SK-N-SH (cell line): Measurements from ENCODE around the gene NR3C1. TPM values are rescaled to one million over a fixed set of nuclear protein-coding genes. Genes with fewer than 3 reads are reported as not detected.

ENCODE experiments used
- CTCF ChIA-PET: fragments of 300-600, 350-600 bp; formaldehyde crosslinking; extraction: SDS; loops from one replicate; lab custom pipeline; 2021; lab: Yijun Ruan, JAX
- POLR2A ChIA-PET: fragments of 350-600 bp; sonication (Branson Sonifier 250); formaldehyde crosslinking; extraction: SDS; loops from one replicate; lab custom pipeline; 2020; ENCODE audit warnings: antibody characterized with exemption, inconsistent platforms; lab: Yijun Ruan, JAX
- DNase-seq: peaks from one replicate; pipeline ENCODE4 v3.0.0; 2012
- H2AFZ ChIP-seq: fragments of 200-600 bp; sonication (generic); 2 replicates; pipeline ENCODE4 v1.8.1; 2016; ENCODE audit warnings: antibody characterized with exemption, mild to moderate bottlenecking, low read depth
- H3F3A ChIP-seq: fragments of 200-600 bp; sonication (generic); replicated peaks from 2 replicates; pipeline ENCODE3; 2016; ENCODE audit warnings: antibody characterized with exemption, mild to moderate bottlenecking; ENCODE audit not compliant: insufficient read depth
- H3K27ac ChIP-seq, 2 experiments: fragments of 200-500 bp in 1 of 2; fragments of 200-600 bp in 1 of 2; sonication (Bioruptor generic) in 1 of 2; sonication (generic), shearing (Covaris generic) in 1 of 2; 2 replicates each; pipeline versions ENCODE4 v1.5.1 to v1.6.1; 2014 to 2016; ENCODE audit warnings: low read depth in 2 of 2, inconsistent platforms in 1 of 2, low read length in 1 of 2, mild to moderate bottlenecking in 1 of 2, mixed read lengths in 1 of 2
- H3K27me3 ChIP-seq: fragments of 200-600 bp; sonication (generic), shearing (Covaris generic); 2 replicates; pipeline ENCODE4 v1.6.1; 2016; ENCODE audit warnings: mixed run types; ENCODE audit not compliant: insufficient read depth
- H3K36me3 ChIP-seq, 2 experiments: fragments of 200-500 bp in 1 of 2; fragments of 200-600 bp in 1 of 2; sonication (Bioruptor generic) in 1 of 2; sonication (generic) in 1 of 2; replicated peaks in 1 of 2; 2 replicates each; pipeline versions ENCODE3 to v1.5.1; 2014 to 2016; ENCODE audit warnings: low read length in 1 of 2, mild to moderate bottlenecking in 1 of 2; ENCODE audit not compliant: insufficient read depth in 2 of 2, control insufficient read depth in 1 of 2
- H3K4me1 ChIP-seq, 2 experiments: fragments of 200-500 bp in 1 of 2; fragments of 200-600 bp in 1 of 2; sonication (Bioruptor generic) in 1 of 2; sonication (generic), shearing (Covaris generic) in 1 of 2; 2 replicates each; pipeline versions ENCODE4 v1.5.1 to v1.6.1; 2014 to 2016; ENCODE audit warnings: low read depth in 1 of 2, low read length in 1 of 2, mixed run types in 1 of 2; ENCODE audit not compliant: insufficient read depth in 2 of 2, control insufficient read depth in 1 of 2
- H3K4me2 ChIP-seq: fragments of 200-600 bp; sonication (generic), shearing (Covaris generic); 2 replicates; pipeline ENCODE4 v1.6.1; 2017; ENCODE audit warnings: mixed run types
- H3K4me3 ChIP-seq, 2 experiments: fragments of 200-500 bp in 1 of 2; fragments of 200-600 bp in 1 of 2; sonication (Bioruptor generic) in 1 of 2; sonication (generic), shearing (Covaris generic) in 1 of 2; 2 replicates each; pipeline versions ENCODE4 v1.5.1 to v1.8.1; 2014 to 2016; ENCODE audit warnings: low read depth in 2 of 2, inconsistent platforms in 1 of 2, low read length in 1 of 2, mild to moderate bottlenecking in 1 of 2, mixed read lengths in 1 of 2, moderate library complexity in 1 of 2
- H3K79me2 ChIP-seq: fragments of 200-600 bp; sonication (generic); 2 replicates; pipeline ENCODE4 v1.8.1; 2017; ENCODE audit warnings: mild to moderate bottlenecking; ENCODE audit not compliant: insufficient read depth
- H3K9ac ChIP-seq: fragments of 200-600 bp; sonication (generic); 2 replicates; pipeline ENCODE4 v1.6.1; 2017; ENCODE audit warnings: mixed run types
- H3K9me2 ChIP-seq: fragments of 200-600 bp; sonication (generic); 2 replicates; pipeline ENCODE4 v1.6.1; 2017; ENCODE audit warnings: mixed run types
- H3K9me3 ChIP-seq: fragments of 200-600 bp; sonication (generic); 2 replicates; pipeline ENCODE4 v1.6.1; 2017; ENCODE audit warnings: mixed run types, mild to moderate bottlenecking, moderate library complexity
- H4K20me1 ChIP-seq: fragments of 200-600 bp; sonication (generic); 2 replicates; pipeline ENCODE4 v1.6.1; 2017; ENCODE audit warnings: mild to moderate bottlenecking, mixed run types; ENCODE audit not compliant: insufficient read depth
- CTCF ChIP-seq: fragments of 200-600 bp; sonication (generic); IDR thresholded peaks from 2 replicates; pipeline ENCODE4 v1.6.1; 2017; ENCODE audit warnings: antibody characterized with exemption, mild to moderate bottlenecking, moderate library complexity
- FOXJ3 ChIP-seq: sonication (generic); formaldehyde crosslinking; IDR thresholded peaks from 2 replicates; pipeline ENCODE4 v1.5.1; 2020; ENCODE audit warnings: mild to moderate bottlenecking, missing genetic modification reagents
- GABPA ChIP-seq: IDR thresholded peaks from 2 replicates; pipeline ENCODE4 v1.4.0; 2012; ENCODE audit warnings: low read depth, mild to moderate bottlenecking
- JUND ChIP-seq: IDR thresholded peaks from 2 replicates; pipeline ENCODE4 v1.4.0; 2012
- MEF2A ChIP-seq: IDR thresholded peaks from 2 replicates; pipeline ENCODE4 v1.4.0; 2012; ENCODE audit warnings: low read depth, borderline replicate concordance
- NFIC ChIP-seq: IDR thresholded peaks from 2 replicates; pipeline ENCODE4 v1.4.0; 2012; ENCODE audit warnings: borderline replicate concordance
- NRF1 ChIP-seq: IDR thresholded peaks from 2 replicates; pipeline ENCODE4 v1.6.1; 2012; ENCODE audit warnings: low read depth, mild to moderate bottlenecking, low read length
- PBX3 ChIP-seq: IDR thresholded peaks from 2 replicates; pipeline ENCODE4; 2012
- POLR2AphosphoS5 ChIP-seq: IDR thresholded peaks from 2 replicates; pipeline ENCODE4 v1.6.1; 2012; ENCODE audit warnings: low read depth, low read length
- RFX5 ChIP-seq: IDR thresholded peaks from 2 replicates; pipeline ENCODE4 v1.6.1; 2012; ENCODE audit warnings: mild to moderate bottlenecking, improper control_type of control experiment, low read length
- RXRA ChIP-seq: IDR thresholded peaks from 2 replicates; pipeline ENCODE4 v1.4.0; 2012; ENCODE audit warnings: low read depth, mild to moderate bottlenecking, borderline replicate concordance
- SIN3A ChIP-seq: IDR thresholded peaks from 2 replicates; pipeline ENCODE4 v1.6.1; 2012; ENCODE audit warnings: low read depth, mild to moderate bottlenecking, low read length, moderate library complexity, borderline replicate concordance
- SMC3 ChIP-seq: IDR thresholded peaks from 2 replicates; pipeline ENCODE4 v1.6.1; 2012; ENCODE audit warnings: low read depth, low read length, improper control_type of control experiment
- TAF1 ChIP-seq: IDR thresholded peaks from 2 replicates; pipeline ENCODE4 v1.6.1; 2012; ENCODE audit warnings: low read depth, mild to moderate bottlenecking, low read length, moderate library complexity, borderline replicate concordance
- ZBTB33 ChIP-seq: IDR thresholded peaks from 2 replicates; pipeline ENCODE4 v1.4.0; 2012; ENCODE audit warnings: low read depth, borderline replicate concordance
- WGBS: methylation state at CpG from one replicate; pipeline ENCODE4 v1.1.6; 2017; ENCODE audit warnings: low lambda C conversion rate; 5-methylcytosine and 5-hydroxymethylcytosine counted together
- polyA plus RNA-seq, 3 experiments: library from polyadenylated mRNA; depleted of rRNA; stranded (reverse); fragments of >200 nt; gene quantifications; 2 replicates each; pipeline ENCODE4 v1.2.3, GENCODE V29; 2012

NR3C1 gene
- polyA plus RNA-seq, 1 of the 3 experiments (the other 2 are of a cell fraction): 7.1 TPM

- no peak for DNase-seq
- no peak overlapping the region for H3K4me3 ChIP-seq
- peaks cover 6 to 8% of the 10 kb centered on the region in 2 experiments; a peak in 3 of 4 replicates for H3K4me1 ChIP-seq
- no peak overlapping the region for H3K4me2 ChIP-seq
- no peaks in the 10 kb centered on the region for H3K9me3 ChIP-seq
- H3K79me2 ChIP-seq: peaks cover 94% of the 10 kb centered on the region
- H4K20me1 ChIP-seq: peaks cover 4% of the 10 kb centered on the region
- H3K27me3 ChIP-seq: no peaks in the 10 kb centered on the region
- no peaks in the 10 kb centered on the region for H3K9me2 ChIP-seq
- H2AFZ ChIP-seq: no peak overlapping the region
- POLR2A ChIA-PET: no interaction called here
- H3K27ac ChIP-seq: no peak overlapping the region
- no peak overlapping the region for H3K9ac ChIP-seq
- peaks cover 0 to 17% of the 10 kb centered on the region in 2 experiments for H3K36me3 ChIP-seq
- peaks cover 21% of the 10 kb centered on the region for H3F3A ChIP-seq
- WGBS: 87% methylated on average over 6 of the region's 6 CpGs
- no peak for TF ChIP-seq FOXJ3 (CRISPR knock-in tag)
- TF ChIP-seq RFX5: no peak
- TF ChIP-seq POLR2AphosphoS5: no peak
- no peak for TF ChIP-seq CTCF
- TF ChIP-seq SIN3A: no peak
- TF ChIP-seq JUND: no peak
- TF ChIP-seq ZBTB33: no peak
- no peak for TF ChIP-seq MEF2A
- no peak for TF ChIP-seq GABPA
- TF ChIP-seq NFIC: no peak
- TF ChIP-seq NRF1: no peak
- TF ChIP-seq SMC3: no peak
- TF ChIP-seq RXRA: no peak
- TF ChIP-seq, all 33 proteins: peak for 0
- CTCF ChIA-PET: interaction anchor here (1.6 kb wide), 1 partner anchor 14 kb away, joined by 4 read pairs; no protein-coding TSS in a partner anchor
Measured at GRCh38 chr5:143374496-143375217, 28.8 kb downstream of the NR3C1 start.

GRCh38 chr5:143373076-143373475 is 30.4 kb downstream of the NR3C1 start:
- Histone ChIP-seq H3K4me1 (peaks cover 6 to 8% of the 10 kb centered on the region in 2 experiments; a peak in 3 of 4 replicates), H3K9me2 (no peaks in the 10 kb centered on the region), H3K27ac (no peak overlapping the region), H3K9ac (no peak overlapping the region), H2AFZ (no peak overlapping the region), H3F3A (peaks cover 15% of the 10 kb centered on the region), H3K79me2 (peaks cover 92% of the 10 kb centered on the region), H4K20me1 (peaks cover 4% of the 10 kb centered on the region), H3K4me2 (no peak overlapping the region), H3K27me3 (no peaks in the 10 kb centered on the region), H3K4me3 (no peak overlapping the region), H3K9me3 (peaks cover 2% of the 10 kb centered on the region; the same call in 1 of the 2 replicates), H3K36me3 (peaks cover 0 to 26% of the 10 kb centered on the region in 2 experiments)
- WGBS: 66% methylated on average over 3 of the region's 3 CpGs
- POLR2A ChIA-PET: no interaction called here
- DNase-seq: no peak
- CTCF ChIA-PET: interaction anchor here (0.7 to 1.6 kb wide), 4 partner anchors 12 to 422 kb away, joined by 3 to 4 read pairs (median 4); no protein-coding TSS in a partner anchor
- TF ChIP-seq RXRA (no peak), CTCF (no peak), TAF1 (no peak), PBX3 (no peak)
